Fibroblast of the aortic adventitia (primary cell): ENCODE measurements around the gene PKIB. TPM values are rescaled to one million over a fixed set of nuclear protein-coding genes. Genes with fewer than 3 reads are reported as not detected.

Experiments used
- DNase-seq: peaks from one replicate; pipeline ENCODE4 v3.0.0-alpha.2; 2010; ENCODE audit warnings: low read depth
- H3K4me3 ChIP-seq: 2 replicates; pipeline ENCODE4 v1.5.1; 2011; ENCODE audit warnings: low read depth, mild to moderate bottlenecking, control low read depth, low read length, moderate library complexity
- CTCF ChIP-seq: IDR thresholded peaks from 2 replicates; pipeline ENCODE4 v1.5.1; 2011; ENCODE audit warnings: mild to moderate bottlenecking, low read length, control low read depth, inconsistent platforms; ENCODE audit not compliant: insufficient read depth
- total RNA-seq: library from RNA; depleted of rRNA; stranded (reverse); fragments of >200 nt; gene quantifications from 2 replicates; pipeline ENCODE4 v1.2.3, GENCODE V29; 2012; ENCODE audit warnings: low replicate concordance

Gene PKIB
- total RNA-seq, 1 donor = 3.1 TPM

GRCh38 chr6:122671251-122671650 is 61.0 kb downstream of the PKIB start:
- no peak overlapping the region for H3K4me3 ChIP-seq
- TF ChIP-seq CTCF = no peak
- DNase-seq = no peak

- no peak for TF ChIP-seq CTCF
- no peak overlapping the region for H3K4me3 ChIP-seq
- DNase-seq = no peak
Observed at GRCh38 chr6:122673343-122673961, 63.2 kb downstream of the PKIB start.

- TF ChIP-seq CTCF = no peak
- DNase-seq = no peak
- H3K4me3 ChIP-seq = no peak overlapping the region
Observed at GRCh38 chr6:122676146-122676545, 65.9 kb downstream of the PKIB start.

DNA sequence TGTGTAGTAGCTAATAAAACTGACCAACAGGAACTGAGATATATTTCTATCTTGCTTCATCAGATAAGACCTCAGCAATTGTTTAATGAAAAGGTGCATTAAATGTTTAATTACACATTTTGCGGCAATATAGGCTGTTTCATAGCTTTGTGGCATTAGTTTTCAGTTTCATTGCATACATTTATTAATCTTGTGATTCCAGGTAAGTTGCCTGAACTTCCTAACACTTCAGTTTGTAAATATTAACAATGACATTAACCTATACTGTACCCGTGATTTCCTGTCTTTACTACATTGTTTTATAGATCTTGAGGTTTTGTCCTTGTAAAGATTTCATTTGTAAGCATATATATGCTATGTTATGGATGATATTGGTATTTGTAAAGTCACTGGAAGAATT is 66.5 kb downstream of the PKIB start:
- H3K4me3 ChIP-seq = no peak overlapping the region
- no peak for DNase-seq
- no peak for TF ChIP-seq CTCF

DNA sequence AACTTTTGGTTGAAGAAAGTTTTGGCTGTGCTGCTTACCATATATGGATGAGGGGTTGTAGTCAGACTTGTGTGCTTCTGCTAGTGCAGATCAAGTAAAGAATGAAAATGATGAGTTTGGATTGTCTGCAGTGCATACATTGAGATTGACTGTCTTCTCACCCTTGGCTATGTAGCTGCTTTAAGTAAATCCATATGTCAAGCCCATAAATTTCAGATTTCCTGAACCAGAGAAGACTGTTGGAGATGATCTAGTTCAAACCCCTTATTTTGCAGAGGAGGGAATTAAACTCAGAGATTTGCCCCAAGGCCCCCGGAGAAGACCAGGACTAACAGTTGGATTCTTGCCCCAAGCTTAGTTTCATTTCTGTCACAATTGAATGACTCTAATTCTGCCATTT is 67.2 kb downstream of the PKIB start:
- TF ChIP-seq CTCF = no peak
- no peak for DNase-seq
- no peak overlapping the region for H3K4me3 ChIP-seq

DNA sequence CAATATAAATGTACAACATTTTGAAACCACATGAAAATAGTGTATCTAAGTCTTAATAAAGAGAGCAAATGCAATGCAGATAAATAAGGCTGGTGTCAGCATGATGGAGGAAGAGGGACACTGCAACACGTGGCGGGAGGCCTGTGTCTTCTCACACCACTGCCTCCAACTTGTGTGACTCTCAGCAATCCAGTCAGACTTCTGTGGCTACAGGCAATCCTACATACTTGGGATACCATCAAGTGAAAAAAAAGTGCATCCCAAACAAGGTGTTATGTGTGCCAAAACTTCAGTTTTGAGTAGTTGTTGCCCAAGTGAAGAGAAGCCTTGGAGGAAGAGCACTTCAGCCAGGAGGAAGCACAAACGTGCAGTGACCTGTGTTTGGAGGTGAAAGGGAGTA is 68.6 kb downstream of the PKIB start:
- no peak overlapping the region for H3K4me3 ChIP-seq
- peak; percentile 11 for DNase-seq
- TF ChIP-seq CTCF = no peak

- no peak overlapping the region for H3K4me3 ChIP-seq
- TF ChIP-seq CTCF = no peak
- no peak for DNase-seq
Observed at GRCh38 chr6:122681705-122682104, 71.5 kb downstream of the PKIB start.
